Neural cell (in vitro differentiated cells): ENCODE data around the gene GPR78.

Experiments used
- EP300 ChIP-seq: fragments of 450-650 bp; conservative IDR thresholded peaks from 2 replicates; pipeline ENCODE4 v1.6.1; 2014; ENCODE audit warnings: antibody characterized with exemption, mild to moderate bottlenecking, moderate library complexity; ENCODE audit not compliant: poor library complexity, severe bottlenecking
- MXI1 ChIP-seq: fragments of 450-650 bp; conservative IDR thresholded peaks from 2 replicates; pipeline ENCODE4 v1.6.1; 2014; ENCODE audit warnings: antibody characterized with exemption, mild to moderate bottlenecking; ENCODE audit not compliant: poor library complexity, severe bottlenecking
- TF ChIP-seq, protein P1 (sequence below): fragments of 450-650 bp; IDR thresholded peaks from 2 replicates; pipeline ENCODE4 v1.5.1; 2014; ENCODE audit warnings: antibody characterized with exemption, mild to moderate bottlenecking, moderate library complexity; ENCODE audit not compliant: poor library complexity, severe bottlenecking

DNA sequence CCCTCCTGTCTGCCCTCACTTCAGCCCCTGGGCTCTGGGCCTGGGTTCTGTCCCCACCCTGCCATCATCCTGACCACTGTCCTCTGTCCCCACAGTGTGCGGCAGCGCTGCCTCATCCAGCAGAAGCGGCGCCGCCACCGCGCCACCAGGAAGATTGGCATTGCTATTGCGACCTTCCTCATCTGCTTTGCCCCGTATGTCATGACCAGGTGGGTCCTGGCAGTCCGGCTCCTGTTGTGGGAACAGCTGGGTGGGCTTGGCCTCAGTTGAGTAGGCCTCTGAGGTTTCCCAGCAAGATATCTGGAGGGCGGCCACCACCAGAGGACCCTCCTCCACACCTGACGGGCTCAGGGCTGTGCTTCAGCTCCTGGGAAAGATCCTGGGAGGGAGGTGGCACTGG lies 2.2 kb downstream of the GPR78 start:
- TF ChIP-seq MXI1, result no peak
- TF ChIP-seq, protein P1, sequence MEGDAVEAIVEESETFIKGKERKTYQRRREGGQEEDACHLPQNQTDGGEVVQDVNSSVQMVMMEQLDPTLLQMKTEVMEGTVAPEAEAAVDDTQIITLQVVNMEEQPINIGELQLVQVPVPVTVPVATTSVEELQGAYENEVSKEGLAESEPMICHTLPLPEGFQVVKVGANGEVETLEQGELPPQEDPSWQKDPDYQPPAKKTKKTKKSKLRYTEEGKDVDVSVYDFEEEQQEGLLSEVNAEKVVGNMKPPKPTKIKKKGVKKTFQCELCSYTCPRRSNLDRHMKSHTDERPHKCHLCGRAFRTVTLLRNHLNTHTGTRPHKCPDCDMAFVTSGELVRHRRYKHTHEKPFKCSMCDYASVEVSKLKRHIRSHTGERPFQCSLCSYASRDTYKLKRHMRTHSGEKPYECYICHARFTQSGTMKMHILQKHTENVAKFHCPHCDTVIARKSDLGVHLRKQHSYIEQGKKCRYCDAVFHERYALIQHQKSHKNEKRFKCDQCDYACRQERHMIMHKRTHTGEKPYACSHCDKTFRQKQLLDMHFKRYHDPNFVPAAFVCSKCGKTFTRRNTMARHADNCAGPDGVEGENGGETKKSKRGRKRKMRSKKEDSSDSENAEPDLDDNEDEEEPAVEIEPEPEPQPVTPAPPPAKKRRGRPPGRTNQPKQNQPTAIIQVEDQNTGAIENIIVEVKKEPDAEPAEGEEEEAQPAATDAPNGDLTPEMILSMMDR, result no peak
- TF ChIP-seq EP300, result no peak
